ENCODE measurements around the gene CCDC9B.

The CCDC9B gene

GRCh38 chr15:40365016-40365415 is 24.3 kb upstream of the CCDC9B start:
- DNase-seq: no peak

GRCh38 chr15:40364251-40364650 is 23.5 kb upstream of the CCDC9B start:
- DNase-seq: no peak

GRCh38 chr15:40363611-40364010 is 22.9 kb upstream of the CCDC9B start:
- DNase-seq: no peak

DNA sequence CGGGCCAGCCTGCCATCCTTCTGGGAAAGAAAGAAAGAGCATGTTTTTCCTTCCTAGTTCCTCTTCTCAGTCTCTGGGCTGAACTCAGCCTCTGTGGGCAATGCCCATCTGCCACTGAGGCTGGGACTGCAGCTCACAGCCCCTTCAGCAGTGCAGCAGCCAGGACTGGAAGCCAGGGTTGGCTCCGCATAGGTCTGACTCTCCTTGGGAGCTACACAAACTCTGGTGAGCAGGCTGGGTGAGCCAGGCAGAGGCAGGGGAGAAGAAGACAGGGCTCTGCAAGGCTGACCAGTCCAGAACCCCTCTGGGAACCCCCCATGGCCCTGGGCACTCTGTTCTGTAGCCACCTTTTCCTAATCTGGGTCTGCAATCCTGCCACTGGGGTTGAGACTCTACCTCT is 20.9 kb upstream of the CCDC9B start:
- DNase-seq: no peak

GRCh38 chr15:40360015-40360414 is 19.3 kb upstream of the CCDC9B start:
- no peak for DNase-seq

DNA sequence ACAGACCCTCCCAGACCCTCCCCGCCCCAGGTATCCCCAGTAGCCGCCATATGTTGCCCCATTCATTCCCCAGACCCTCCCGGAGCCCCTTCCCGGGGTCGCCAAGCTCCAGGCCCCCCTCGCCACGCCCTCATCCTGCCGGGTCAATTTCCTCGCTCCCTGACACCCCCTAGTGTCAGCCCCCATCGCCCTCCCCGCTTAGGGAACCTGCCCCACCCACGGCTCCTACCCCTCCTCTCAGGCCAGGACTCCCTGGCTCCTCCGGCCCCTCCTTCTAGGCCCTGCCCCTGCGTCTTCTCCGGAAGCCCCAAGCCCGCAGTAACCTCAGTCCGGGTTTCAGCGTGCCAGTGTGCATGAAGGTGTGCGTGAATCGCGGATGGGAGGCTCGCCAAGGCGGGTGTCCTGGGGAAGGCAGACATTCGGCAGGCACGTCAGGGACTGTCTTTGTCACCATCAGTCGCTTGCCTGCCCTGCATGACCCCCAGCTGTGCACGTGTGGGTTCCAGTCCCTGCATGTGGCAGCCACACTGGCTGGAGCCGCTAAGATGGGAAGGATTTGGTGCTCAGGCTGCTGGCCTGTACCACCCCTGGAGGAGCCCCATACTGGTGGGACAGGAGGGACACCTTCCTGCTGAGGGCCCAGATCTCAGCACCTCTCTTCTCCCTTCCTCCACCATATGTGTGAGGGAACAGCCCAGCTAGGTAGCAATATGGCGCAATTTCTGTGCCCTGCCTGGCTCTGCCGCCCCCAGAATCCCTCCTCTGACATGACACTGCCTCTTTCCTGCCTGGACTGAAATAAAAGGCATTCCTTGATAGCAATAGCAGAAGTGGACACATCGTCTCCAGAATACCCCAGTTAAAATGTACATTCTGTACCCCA is 18.0 kb upstream of the CCDC9B start:
- DNase-seq: peak; percentile 65

- peak; percentile 91 for DNase-seq
These were observed 17.2 kb upstream of the CCDC9B start, which contains the start of gene DISP2 for GRCh38 chr15:40357723-40358470. DISP2 (plus strand) TSS chr15:40358219; CDS start chr15:40358322, 103 bp downstream.

DNA sequence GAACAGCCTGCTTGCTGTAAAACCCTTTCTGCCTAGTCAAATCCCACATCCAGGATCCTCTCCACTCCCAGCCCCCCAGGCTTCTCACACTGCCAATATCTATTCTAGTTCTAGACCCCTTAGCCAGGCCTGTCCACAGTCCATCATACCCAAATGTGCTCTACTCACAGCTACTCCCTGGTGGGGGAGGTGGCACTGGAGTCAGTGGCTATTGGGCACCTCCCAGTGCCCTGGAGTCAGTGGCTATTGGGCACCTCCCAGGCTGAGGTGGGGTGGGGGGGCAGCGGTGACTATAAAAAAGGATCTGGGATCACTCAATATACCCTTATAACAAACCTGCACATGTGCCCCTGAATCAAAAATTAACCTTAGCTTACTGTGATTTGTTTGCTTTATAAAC is 16.5 kb upstream of the CCDC9B start:
- DNase-seq: no peak

- no peak for DNase-seq
These were observed 15.3 kb upstream of the CCDC9B start for GRCh38 chr15:40355976-40356585.

DNA sequence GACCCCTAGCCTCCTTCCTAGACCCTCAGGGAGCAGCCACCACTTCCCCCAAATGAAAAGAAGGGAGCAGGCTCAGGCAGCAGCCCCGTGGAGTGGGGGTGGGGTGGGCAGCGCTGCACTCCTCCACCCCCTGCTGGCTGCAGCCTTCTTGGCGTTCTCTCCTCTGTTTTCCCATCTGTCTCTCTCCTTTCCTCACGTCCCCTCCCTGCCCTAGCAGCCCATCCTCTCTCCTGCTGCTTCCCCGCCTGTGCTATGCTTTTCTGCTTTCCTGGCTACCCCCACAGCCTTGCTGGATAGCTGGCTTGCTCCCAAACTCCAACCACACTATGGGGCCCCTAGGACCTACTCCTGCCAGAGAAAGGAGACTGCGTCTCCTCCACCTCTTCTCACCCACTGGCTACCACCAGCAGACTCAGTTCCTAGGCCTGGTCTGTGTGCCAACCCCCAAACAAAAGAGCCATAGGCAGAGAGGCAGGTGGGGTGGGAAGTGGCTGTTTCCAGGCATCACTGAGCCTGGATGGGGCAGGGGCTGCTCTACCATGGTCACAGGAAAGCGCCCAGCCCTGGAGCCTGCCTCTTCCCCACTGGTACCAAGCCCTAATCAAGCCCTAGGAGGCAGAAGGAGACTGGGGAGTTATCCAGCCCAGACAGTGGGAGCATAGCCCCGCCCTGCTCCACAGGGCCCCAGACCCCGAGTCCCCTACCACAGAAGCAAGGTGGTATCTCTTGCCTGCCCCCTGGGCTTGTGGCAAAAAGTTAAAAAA is 13.9 kb upstream of the CCDC9B start:
- DNase-seq: no peak

DNA sequence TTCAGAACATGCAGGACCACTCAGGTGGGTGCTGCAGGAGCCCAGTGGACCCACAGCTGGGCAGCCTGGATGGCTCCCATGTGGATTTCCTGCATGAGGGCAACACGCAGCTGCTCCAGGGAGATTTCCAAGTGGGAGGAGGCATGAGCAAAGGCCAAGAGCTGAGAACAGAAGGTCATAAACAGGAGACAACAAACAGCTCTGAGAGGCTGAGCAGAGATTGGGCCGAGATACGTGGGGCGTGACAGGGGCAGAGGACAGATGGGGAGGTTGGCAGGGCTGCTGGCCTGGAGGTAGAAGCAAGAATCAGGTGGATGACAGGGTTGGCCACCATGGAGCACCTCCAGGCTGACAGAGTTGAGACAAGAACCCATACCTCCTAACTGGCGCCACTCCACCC is 13.0 kb upstream of the CCDC9B start:
- DNase-seq: no peak

GRCh38 chr15:40352281-40352901 is 11.7 kb upstream of the CCDC9B start:
- DNase-seq: no peak

DNA sequence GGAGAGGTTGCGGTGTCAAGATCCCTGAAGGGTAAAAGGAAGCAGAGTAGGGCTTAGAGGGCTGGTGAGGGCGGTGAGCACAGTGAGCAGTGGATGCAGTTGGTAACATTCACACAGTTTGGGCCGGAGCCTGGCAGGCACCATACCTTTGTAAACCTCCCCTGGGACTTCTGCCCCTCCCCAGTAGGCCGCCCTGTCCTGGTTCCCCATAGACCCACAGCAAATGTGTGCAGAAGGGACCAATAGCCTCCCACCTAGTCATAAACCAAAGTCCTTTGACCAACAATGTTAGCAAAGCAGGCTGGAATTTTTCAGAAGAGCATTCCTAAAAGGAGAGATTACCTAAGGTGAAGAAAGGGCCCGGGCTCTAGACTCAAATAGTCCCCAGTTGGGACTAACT is 8.4 kb upstream of the CCDC9B start:
- DNase-seq: no peak

DNA sequence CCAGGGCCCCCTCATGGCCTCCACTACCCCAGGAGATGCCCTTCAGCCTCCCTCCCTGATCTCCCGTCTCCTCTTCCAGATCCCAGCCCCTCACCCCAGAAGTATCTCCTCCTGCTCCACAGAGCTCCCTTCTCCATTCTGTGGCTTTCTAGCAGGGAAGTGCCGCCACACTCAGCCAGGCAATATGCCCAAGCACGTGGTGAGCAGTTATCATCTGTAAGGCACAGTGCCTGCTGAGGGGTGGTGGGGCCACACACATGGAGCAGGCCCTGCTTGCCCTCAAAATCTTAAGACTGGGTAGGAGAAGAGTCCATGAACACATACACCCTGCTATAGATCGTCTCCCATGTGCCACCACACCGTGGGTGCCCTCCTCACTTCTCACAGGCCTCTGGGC is 7.7 kb upstream of the CCDC9B start:
- DNase-seq: no peak

DNA sequence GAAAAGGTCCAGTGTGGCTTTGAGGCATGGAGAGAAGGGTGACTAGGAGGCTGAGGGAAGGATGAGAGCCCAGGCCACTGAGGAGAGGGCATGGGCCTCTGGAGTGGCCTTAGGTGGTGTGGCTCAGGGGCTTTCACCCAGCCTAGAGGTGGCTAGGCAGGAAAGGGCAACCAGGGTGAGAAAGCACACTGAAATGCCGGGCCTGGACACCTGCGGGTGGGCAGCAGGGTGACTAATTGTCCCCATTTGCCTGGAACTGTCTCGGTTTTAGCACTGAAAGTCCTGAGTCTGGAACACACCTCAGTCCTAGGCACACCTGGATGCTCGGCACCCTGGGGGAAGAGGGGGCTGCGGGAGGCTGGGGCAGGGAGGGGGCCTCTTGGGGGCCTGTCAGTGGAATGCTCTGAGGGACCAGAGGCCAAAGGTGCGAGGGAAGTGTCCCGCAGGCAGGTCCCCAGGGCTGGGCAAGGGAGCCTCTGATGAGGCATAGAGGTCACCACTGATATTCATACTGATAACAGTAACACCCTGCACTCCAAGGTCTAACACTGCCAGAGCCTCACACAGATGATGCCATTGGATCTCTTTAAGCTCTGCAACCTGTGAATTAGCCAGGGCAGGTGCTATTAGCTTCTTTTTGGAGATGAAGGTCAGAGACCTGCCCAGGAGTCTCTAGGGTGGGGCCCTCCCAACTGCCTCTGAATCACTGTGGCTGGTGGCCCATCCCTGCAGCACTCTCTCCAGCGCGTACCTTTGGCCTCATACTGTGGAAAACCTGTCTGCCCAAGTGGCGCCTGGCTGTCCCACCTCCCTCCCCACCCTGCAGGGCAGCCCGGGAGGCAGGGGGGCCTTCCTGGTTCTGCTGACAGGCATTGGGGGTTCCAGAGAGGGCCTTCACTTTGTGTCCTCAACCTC is 7.1 kb upstream of the CCDC9B start:
- no peak for DNase-seq

DNA sequence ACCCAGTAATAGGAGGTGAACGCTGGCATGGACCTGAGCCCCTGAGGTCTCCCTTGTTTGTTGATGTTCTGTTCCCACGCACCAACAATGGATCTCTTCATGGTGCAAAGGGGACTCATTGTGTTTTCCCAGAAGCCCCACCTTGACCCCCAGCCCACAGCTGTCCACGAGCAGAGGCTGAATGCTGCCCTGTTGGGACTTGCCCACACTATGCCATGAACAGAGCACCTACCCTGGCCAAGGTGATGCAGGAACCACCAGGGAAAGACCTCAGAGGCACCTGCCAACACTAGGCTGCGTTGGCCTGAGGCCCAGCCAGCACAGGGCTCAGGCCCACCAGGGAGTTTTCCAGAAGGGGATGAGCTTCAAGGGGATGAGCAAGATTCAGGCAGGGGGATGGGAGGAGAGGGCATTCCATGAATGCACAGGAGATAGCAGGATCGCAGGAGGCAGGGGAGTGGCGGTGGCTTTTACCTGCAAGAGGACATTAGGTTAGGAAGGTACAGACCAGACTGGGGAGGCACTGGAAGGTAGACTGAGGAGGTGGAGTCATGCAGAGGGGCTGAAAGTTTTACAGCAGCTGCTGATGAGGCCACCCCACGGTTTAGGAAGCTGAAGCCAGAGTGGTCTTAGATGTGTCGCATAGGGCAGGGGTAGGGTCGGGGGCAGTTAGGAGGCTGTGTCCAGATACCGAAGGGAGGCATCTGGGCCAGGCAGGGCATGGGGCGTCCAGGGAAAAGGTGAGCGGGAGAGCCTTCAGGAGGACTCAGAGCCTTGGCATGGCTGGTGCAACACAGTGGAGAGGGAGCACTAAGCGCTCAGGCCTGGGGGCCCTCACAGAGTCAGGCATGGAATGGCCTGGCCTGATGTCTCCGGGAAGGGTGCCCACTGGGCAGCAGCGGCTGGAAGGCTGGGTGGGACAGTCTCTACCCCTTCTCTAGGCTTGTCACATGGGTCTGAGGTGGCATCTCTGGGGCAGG is 6.1 kb upstream of the CCDC9B start:
- DNase-seq: no peak

- no peak for DNase-seq
These were observed 5.3 kb upstream of the CCDC9B start for GRCh38 chr15:40345867-40346578.

GRCh38 chr15:40345225-40345866 is 4.6 kb upstream of the CCDC9B start:
- DNase-seq: no peak

DNA sequence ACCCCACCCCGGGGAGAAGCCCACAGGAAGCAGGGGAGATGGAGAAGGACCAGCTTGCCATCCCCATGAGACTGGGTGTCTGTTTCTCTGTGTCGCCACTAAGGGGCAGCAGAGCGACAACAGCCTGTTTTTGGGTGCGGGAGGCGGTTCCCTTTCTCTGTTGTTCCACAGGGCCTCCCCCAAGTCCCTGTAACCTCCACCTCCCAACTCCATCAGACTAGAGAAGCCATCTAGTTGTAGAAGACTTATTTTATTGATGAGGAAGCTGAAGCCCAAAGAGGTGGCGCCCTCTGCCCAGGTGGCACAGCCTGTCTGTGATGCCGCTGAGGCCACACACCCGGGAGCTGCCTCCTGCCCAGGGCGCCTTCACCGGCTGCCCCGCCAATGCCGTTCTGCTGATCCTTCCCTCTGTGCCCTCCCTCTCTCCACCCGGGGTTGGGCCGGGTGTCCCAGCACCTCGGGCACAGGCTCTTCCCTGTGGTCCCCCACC is 3.9 kb upstream of the CCDC9B start:
- peak; percentile 79 for DNase-seq
